ENCODE data around the gene TP73.

The TP73 gene

GRCh38 chr1:3641816-3642215 lies 10.5 kb upstream of the TP73 start:
- no peak for TF ChIP-seq CTCF (IDR thresholded peaks at IDR 0.05; ENCODE audit: insufficient read depth, low read depth, low read length, missing control alignments)
- H3K4me3 ChIP-seq (ENCODE audit: low read length): no peak overlapping the region
- DNase-seq (ENCODE audit: low read depth): no peak

GRCh38 chr1:3642919-3643675 lies 9.2 kb upstream of the TP73 start:
- DNase-seq (ENCODE audit: low read depth): no peak
- no peak overlapping the region for H3K4me3 ChIP-seq (ENCODE audit: low read length)
- no peak for TF ChIP-seq CTCF (IDR thresholded peaks at IDR 0.05; ENCODE audit: insufficient read depth, low read depth, low read length, missing control alignments)

GRCh38 chr1:3644273-3644672 lies 8.0 kb upstream of the TP73 start:
- TF ChIP-seq CTCF (IDR thresholded peaks at IDR 0.05; ENCODE audit: insufficient read depth, low read depth, low read length, missing control alignments): no peak
- H3K4me3 ChIP-seq (ENCODE audit: low read length): no peak overlapping the region
- no peak for DNase-seq (ENCODE audit: low read depth)

GRCh38 chr1:3645247-3645646 lies 7.1 kb upstream of the TP73 start:
- H3K4me3 ChIP-seq (ENCODE audit: low read length): no peak overlapping the region
- no peak for TF ChIP-seq CTCF (IDR thresholded peaks at IDR 0.05; ENCODE audit: insufficient read depth, low read depth, low read length, missing control alignments)
- DNase-seq (ENCODE audit: low read depth): no peak

- no peak for DNase-seq (ENCODE audit: low read depth)
- no peak overlapping the region for H3K4me3 ChIP-seq (ENCODE audit: low read length)
- TF ChIP-seq CTCF (IDR thresholded peaks at IDR 0.05; ENCODE audit: insufficient read depth, low read depth, low read length, missing control alignments): no peak
Observed at GRCh38 chr1:3645666-3646355, 6.5 kb upstream of the TP73 start.

- no peak overlapping the region for H3K4me3 ChIP-seq (ENCODE audit: low read length)
- TF ChIP-seq CTCF (IDR thresholded peaks at IDR 0.05; ENCODE audit: insufficient read depth, low read depth, low read length, missing control alignments): no peak
- no peak for DNase-seq (ENCODE audit: low read depth)
Observed at GRCh38 chr1:3646596-3646995, 5.7 kb upstream of the TP73 start.
